ENCODE measurements around the gene MTX2.

MTX2 gene

DNA sequence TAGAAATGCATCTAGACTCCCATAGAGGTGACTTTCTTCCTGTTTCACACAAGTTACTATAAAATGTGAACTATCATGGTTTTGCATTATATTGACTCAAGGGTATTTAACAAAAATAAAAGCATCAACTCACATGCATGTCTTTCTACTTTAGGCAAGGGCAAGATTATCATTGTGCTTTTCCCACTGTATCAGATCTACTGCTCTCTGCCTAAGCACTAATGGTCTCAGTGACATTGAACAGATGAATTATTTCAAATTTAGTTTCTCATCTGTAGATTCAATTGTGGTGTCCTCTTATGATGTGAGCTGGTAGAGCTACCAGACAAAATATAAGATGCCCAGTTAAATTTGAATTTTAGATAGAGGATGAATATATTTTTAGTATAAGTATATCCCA, 113.9 kb downstream of the MTX2 start:
- no peak for DNase-seq

DNA sequence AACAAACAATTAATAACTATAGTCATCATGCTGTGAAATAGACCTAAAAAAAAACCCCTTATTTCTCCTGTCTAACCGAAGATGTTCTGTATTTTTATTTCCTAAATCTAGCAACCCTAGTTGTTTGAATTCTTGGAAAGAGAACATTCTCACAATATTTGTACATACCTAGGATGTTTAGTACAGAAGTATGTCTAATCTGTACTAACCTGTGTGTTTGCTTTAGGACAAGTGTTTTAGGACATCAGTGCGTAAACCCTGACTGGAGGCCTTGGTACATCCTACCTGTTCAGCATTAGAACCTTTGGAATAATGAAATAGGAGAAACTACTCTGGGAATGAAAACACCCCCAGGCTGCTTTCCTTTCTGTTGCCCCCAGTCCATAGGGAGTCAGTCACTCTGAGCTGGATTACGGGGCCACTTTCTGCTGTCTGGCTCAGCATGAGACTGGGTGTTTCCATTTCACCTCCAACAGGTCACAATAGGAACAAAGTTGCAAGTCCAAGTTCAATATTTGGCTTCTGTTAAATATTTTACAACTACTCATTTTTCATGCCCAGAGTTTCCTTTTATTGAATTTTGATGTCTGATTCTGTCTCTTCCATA, 114.7 kb downstream of the MTX2 start:
- DNase-seq = no peak

DNA sequence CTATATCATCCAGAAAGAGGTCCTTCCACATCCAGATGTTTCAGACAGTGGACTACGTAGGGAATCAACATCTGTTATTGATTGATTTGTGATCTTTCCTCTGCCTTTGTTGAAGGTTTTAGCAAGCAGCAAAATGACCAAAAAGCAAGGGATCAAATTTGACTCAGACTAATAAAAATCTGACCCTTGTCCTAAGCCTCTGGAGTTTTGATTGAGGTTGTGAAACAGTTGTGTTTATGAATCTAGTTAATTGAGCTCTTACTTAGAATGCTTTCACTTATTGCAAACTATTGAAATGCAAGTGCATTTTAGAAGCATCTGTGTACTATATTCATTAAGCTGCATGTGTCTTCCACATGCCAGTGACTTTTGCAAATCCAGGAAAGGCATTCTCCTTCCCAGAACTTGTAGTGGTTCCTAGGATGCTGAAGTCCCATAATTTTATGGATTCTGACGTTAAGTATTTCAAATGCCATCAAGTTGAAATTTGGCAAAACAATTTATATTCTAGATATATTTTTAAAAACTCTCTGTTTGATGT, 116.0 kb downstream of the MTX2 start:
- DNase-seq = no peak

DNA sequence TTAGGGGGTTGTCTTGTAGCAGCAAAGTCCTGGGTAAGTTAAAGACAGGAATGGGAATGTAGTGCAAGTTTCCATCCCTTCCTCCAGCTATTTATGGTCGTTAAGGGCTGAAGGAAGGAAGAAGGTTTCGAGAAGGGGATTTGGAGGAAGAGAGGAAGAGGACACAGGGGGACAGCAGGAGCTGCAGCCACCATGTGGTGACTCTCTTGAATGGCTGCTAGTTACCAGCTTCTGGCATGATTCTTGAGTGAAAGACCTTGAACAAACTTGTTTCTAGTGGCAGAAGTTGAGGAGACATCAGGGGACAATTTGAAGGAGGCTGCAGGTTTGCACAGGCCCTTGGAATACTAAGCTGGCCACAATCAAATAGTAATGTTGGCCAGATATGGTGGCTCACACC, 116.6 kb downstream of the MTX2 start:
- no peak for DNase-seq
